ENCODE measurements around the gene FKBP6. TPM values are rescaled to one million over a fixed set of nuclear protein-coding genes. Genes with fewer than 3 reads are reported as not detected.

Gene FKBP6
- total RNA-seq, 6 experiments from 2014 or later = not detected

DNA sequence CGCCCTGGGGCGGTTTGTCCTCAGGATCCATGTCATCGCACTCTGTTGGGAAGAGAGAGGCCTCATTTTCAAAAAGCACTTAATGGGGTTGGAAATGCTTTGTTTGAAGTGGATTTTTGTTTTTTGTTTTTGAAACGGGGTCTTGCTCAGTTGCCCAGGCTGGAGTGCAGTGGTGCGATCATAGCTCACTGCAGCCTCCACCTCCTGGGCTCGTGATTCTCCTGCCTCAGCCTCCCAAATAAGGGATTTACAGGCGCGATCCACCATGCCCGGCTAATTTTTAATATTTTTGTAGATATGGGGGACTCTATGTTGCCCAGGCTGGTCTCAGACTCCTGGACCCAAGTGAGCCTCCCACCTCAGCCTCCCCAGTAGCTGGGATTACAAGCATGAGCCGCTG lies 735 bp downstream of the FKBP6 start:
- Mint-ChIP-seq H3K4me1 (ENCODE audit: low read depth) (peaks cover 22% of the 10 kb centered on the region), H3K27me3 (ENCODE audit: insufficient read depth) (peaks cover 17% of the 10 kb centered on the region), H3K27ac (no peak overlapping the region), H3K9me3 (no peaks in the 10 kb centered on the region), H3K4me3 (no peak overlapping the region), H3K36me3 (ENCODE audit: low read depth) (no peaks in the 10 kb centered on the region)
- TF ChIP-seq, protein P1, sequence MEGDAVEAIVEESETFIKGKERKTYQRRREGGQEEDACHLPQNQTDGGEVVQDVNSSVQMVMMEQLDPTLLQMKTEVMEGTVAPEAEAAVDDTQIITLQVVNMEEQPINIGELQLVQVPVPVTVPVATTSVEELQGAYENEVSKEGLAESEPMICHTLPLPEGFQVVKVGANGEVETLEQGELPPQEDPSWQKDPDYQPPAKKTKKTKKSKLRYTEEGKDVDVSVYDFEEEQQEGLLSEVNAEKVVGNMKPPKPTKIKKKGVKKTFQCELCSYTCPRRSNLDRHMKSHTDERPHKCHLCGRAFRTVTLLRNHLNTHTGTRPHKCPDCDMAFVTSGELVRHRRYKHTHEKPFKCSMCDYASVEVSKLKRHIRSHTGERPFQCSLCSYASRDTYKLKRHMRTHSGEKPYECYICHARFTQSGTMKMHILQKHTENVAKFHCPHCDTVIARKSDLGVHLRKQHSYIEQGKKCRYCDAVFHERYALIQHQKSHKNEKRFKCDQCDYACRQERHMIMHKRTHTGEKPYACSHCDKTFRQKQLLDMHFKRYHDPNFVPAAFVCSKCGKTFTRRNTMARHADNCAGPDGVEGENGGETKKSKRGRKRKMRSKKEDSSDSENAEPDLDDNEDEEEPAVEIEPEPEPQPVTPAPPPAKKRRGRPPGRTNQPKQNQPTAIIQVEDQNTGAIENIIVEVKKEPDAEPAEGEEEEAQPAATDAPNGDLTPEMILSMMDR (IDR thresholded peaks at IDR 0.05) = no peak
- DNase-seq = no peak

DNA sequence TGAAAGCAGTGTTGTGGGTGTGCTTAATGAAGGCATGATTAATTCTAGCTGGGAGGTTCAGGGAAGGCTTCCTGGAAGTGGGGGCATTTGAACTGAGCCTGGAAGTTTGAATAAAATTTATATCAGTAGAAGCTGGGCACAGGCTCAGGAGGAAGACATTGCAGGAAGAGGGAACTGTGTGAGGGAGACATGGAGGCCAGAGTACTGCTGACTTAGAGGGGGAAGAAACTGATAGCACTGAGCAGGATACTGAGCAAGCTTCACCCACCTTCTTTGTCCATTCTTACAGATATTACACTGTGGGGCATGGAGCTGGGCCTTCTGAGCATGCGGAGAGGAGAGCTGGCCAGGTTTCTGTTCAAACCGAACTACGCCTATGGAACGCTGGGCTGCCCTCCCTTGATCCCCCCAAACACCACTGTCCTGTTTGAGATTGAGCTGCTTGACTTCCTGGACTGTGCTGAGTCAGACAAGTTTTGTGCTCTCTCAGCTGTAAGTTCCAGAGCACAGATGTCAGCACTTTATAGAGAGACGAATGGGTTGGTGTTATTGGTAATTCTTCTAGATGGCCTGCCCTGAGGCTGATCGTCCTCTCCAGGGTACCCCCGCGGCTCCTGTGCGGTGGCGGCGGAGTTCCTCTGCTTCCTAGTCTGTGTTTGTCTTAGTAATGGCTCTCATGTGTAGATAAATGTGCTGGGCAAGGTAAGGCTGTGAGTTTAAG lies 2.1 kb downstream of the FKBP6 start:
- no peaks in the 10 kb centered on the region for H3K36me3 Mint-ChIP-seq (ENCODE audit: low read depth)
- H3K4me1 Mint-ChIP-seq (ENCODE audit: low read depth) = peaks cover 22% of the 10 kb centered on the region
- TF ChIP-seq, protein P1 (IDR thresholded peaks at IDR 0.05) = no peak
- H3K27ac Mint-ChIP-seq = no peak overlapping the region
- peak; percentile 59 for DNase-seq
- no peaks in the 10 kb centered on the region for H3K9me3 Mint-ChIP-seq
- H3K27me3 Mint-ChIP-seq (ENCODE audit: insufficient read depth) = peaks cover 21% of the 10 kb centered on the region
- peak overlapping the region; percentile 4 for H3K4me3 Mint-ChIP-seq

DNA sequence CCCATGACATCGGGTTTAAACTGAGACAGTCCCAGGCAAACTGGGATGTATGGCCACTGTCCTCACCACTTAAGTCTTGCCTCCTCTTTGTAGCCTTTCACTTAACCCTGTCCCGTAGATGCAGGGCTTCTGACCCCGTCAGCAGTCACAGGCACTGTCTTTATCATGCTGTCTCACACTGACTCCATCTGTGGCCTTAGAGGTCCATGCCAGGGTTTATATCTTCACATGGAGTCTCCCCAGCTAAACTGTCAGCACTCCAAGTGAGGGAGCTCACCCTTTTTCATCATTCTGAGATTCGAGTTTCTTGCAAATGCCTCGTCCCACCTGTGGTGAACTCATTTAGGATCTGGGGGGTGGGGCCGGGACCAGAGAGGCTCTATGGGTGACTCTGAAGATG lies 2.8 kb downstream of the FKBP6 start:
- H3K4me3 Mint-ChIP-seq = no peak overlapping the region
- DNase-seq = no peak
- no peaks in the 10 kb centered on the region for H3K36me3 Mint-ChIP-seq (ENCODE audit: low read depth)
- H3K27me3 Mint-ChIP-seq (ENCODE audit: insufficient read depth) = peaks cover 24% of the 10 kb centered on the region
- peaks cover 22% of the 10 kb centered on the region for H3K4me1 Mint-ChIP-seq (ENCODE audit: low read depth)
- H3K27ac Mint-ChIP-seq = no peak overlapping the region
- TF ChIP-seq, protein P1 (IDR thresholded peaks at IDR 0.05) = no peak
- no peaks in the 10 kb centered on the region for H3K9me3 Mint-ChIP-seq

DNA sequence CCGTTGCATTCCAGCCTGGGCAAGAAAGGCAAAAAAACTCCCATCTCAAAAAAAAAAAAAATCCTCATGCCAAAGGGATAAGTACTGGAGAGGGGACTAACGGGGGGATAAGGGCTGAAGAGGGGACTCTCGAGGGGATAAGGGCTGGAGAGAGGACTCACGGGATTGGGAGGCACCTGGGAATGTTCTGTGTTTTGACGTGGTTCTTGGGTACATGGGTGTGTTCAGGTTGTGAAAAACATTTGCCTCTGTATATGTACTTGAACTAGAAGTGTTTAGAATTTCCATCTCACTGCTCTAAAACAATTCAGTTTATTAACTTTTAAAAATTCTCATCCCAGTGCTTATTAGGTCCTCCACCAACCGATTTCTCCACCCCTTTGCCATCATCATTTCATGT lies 4.5 kb downstream of the FKBP6 start:
- Mint-ChIP-seq H3K4me3 (no peak overlapping the region), H3K4me1 (ENCODE audit: low read depth) (peaks cover 22% of the 10 kb centered on the region), H3K36me3 (ENCODE audit: low read depth) (no peaks in the 10 kb centered on the region), H3K27ac (no peak overlapping the region), H3K27me3 (ENCODE audit: insufficient read depth) (peaks cover 35% of the 10 kb centered on the region), H3K9me3 (no peaks in the 10 kb centered on the region)
- DNase-seq = no peak
- TF ChIP-seq, protein P1 (IDR thresholded peaks at IDR 0.05) = no peak

DNA sequence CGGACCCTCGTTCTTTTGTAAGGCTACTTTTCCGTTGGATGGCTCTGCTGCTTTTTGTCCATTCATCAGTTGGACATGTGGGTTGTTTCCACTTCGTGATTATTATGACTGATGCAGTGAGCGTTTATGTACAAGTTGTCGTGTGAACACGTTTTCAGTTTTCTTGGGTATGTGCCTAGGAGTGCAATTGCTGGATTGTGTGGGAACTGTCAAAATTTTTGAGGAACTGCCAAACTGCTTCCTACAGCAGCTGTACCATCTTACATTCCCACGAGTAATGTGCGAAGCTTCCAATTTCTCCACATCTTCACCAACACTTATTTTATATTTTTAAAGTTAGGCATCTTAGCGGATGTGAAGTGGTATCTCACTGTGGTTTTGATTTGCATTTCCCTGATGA lies 10.4 kb downstream of the FKBP6 start:
- Mint-ChIP-seq H3K36me3 (ENCODE audit: low read depth) (no peaks in the 10 kb centered on the region), H3K4me1 (ENCODE audit: low read depth) (peaks cover 14% of the 10 kb centered on the region), H3K27me3 (ENCODE audit: insufficient read depth) (peaks cover 36% of the 10 kb centered on the region), H3K9me3 (no peaks in the 10 kb centered on the region), H3K27ac (no peak overlapping the region), H3K4me3 (no peak overlapping the region)
- TF ChIP-seq, protein P1 (IDR thresholded peaks at IDR 0.05) = no peak
- DNase-seq = no peak
